Measurements from ENCODE around the gene RGP1. TPM values are rescaled to one million over a fixed set of nuclear protein-coding genes. Genes with fewer than 3 reads are reported as not detected.
A peak's percentile ranks its signal among the peaks of the same experiment; 100 is the strongest.

Gene RGP1
- total RNA-seq, 4 donors from 2014 or later: 18.6 to 21.3 (median 20.2) TPM

DNA sequence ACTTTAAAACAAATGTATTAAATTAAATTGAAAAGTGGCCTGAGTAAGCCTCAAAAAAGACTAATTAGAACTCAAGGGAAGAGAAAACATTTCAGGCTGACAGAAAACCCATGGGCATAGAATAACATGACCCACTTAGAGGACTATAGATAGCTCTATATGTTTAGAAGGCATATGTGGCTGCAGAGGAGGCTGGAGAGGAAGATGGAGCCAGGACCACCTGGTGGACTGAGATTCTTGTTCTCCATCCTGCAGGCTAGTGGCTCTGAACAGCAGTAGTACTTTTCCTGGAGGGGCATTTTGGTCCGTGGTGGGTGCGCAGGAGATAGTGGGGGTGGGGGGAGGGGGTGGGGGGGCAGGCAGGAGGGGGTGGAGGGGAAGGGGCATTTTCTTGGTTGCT, 32.0 kb downstream of the RGP1 start:
- H3K27me3 ChIP-seq: no peaks in the 10 kb centered on the region
- no peak for TF ChIP-seq POLR2A (IDR thresholded peaks at IDR 0.05)
- no peak for TF ChIP-seq CTCF (IDR thresholded peaks at IDR 0.05)
- TF ChIP-seq EP300 (IDR thresholded peaks at IDR 0.05): no peak
- H3K9me3 ChIP-seq: no peaks in the 10 kb centered on the region
- H3K27ac ChIP-seq: no peak overlapping the region
- H3K36me3 ChIP-seq: no peaks in the 10 kb centered on the region
- 66 to 76% methylated on average over 2 of the region's 2 CpGs for WGBS, 2 donors
- H3K4me1 ChIP-seq: no peaks in the 10 kb centered on the region
- no peak for DNase-seq (ENCODE audit: low spot score in 2 of 2)
- no peak overlapping the region for H3K4me3 ChIP-seq

DNA sequence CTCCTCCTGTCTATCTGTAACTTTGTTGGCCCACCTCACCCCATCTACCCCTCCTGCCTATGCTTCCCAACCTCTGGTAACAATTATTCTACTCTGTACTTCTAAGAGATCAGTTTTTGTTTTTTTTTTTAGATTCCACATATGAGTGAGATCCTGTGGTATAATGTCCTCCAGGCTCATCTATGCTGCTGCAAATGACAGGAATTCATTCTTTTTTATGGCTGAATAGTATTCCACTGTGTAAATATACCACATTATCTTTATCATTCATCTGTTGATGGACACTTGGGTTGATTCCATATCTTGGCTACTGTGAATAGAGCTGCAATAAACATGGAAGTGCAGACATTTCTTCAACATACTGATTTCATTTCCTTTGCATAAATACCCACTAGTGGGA, 34.3 kb downstream of the RGP1 start:
- H3K36me3 ChIP-seq: no peaks in the 10 kb centered on the region
- no peak overlapping the region for H3K4me3 ChIP-seq
- no peaks in the 10 kb centered on the region for H3K27me3 ChIP-seq
- H3K4me1 ChIP-seq: no peaks in the 10 kb centered on the region
- H3K27ac ChIP-seq: no peak overlapping the region
- no peaks in the 10 kb centered on the region for H3K9me3 ChIP-seq
- TF ChIP-seq CTCF (IDR thresholded peaks at IDR 0.05) (no peak), EP300 (IDR thresholded peaks at IDR 0.05) (no peak), POLR2A (IDR thresholded peaks at IDR 0.05) (no peak)
- DNase-seq (ENCODE audit: low spot score in 2 of 2): no peak

DNA sequence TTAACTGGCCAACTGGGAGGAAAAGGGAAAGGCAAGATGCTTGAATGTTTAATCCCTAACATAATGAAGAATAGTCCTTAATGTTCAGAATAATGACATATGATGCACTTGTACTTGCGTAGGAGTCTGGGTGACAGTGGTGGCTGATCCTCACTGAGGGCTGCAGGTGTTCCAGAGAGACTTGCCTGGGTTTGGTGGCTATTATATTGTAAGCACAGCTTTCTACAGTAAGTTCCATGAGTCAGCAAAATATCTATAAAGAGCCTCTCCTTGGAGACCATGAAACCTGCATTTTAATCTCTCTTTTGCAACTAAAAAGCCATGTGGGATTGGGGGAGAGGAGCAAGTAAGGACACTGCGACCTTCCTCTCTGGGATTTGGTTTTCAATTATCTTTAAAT, 40.5 kb downstream of the RGP1 start:
- WGBS, 2 donors: 82 to 92% methylated on average over 2 of the region's 2 CpGs
- Histone ChIP-seq H3K27me3 (no peaks in the 10 kb centered on the region), H3K9me3 (no peaks in the 10 kb centered on the region), H3K4me1 (peaks cover 0 to 39% (median 26%) of the 10 kb centered on the region in 4 donors), H3K4me3 (no peak overlapping the region), H3K36me3 (no peaks in the 10 kb centered on the region), H3K27ac (no peak overlapping the region)
- TF ChIP-seq POLR2A (IDR thresholded peaks at IDR 0.05): no peak
- TF ChIP-seq EP300 (IDR thresholded peaks at IDR 0.05): no peak
- TF ChIP-seq CTCF (IDR thresholded peaks at IDR 0.05): no peak
- DNase-seq (ENCODE audit: low spot score in 2 of 2): no peak

DNA sequence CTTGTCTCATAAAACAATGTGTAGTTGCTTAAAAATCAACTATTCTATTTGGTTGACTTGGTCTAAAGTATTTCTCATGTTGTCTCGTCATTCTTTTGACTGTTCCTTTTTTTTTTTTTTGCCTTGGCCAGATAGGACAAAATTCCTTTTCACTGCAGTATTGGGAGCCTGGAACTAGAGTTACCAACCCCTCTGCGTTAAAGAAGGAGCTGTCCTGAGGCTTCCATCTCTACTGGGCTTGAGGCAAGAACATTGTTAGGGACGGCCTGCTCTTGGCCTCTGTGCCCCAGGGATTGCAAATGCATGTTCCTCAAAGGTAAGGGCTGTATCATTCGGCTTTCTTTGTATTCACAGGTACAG, 40.9 kb downstream of the RGP1 start:
- Histone ChIP-seq H3K4me3 (no peak overlapping the region), H3K4me1 (peaks cover 0 to 44% (median 26%) of the 10 kb centered on the region in 4 donors), H3K9me3 (no peaks in the 10 kb centered on the region), H3K27me3 (no peaks in the 10 kb centered on the region), H3K36me3 (no peaks in the 10 kb centered on the region), H3K27ac (no peak overlapping the region)
- TF ChIP-seq CTCF (IDR thresholded peaks at IDR 0.05) (no peak), POLR2A (IDR thresholded peaks at IDR 0.05) (no peak), EP300 (IDR thresholded peaks at IDR 0.05) (no peak)
- no peak for DNase-seq (ENCODE audit: low spot score in 2 of 2)
- 29 to 30% methylated on average over 4 of the region's 4 CpGs for WGBS, 2 donors

GRCh38 chr9:35790385-35791296, 41.6 kb downstream of the RGP1 start:
- H3K27me3 ChIP-seq: no peaks in the 10 kb centered on the region
- H3K36me3 ChIP-seq: no peaks in the 10 kb centered on the region
- peak overlapping the region; percentile 52 to 91 (median 70) for H3K27ac ChIP-seq
- H3K4me1 ChIP-seq: peaks cover 0 to 49% (median 26%) of the 10 kb centered on the region in 4 donors
- H3K4me3 ChIP-seq: peak overlapping the region; percentile 30 to 69 (median 46)
- DNase-seq (ENCODE audit: low spot score in 2 of 2): peak; percentile 45 to 78
- TF ChIP-seq CTCF (IDR thresholded peaks at IDR 0.05): peak; percentile 82 to 91 (median 87)
- no peak for TF ChIP-seq EP300 (IDR thresholded peaks at IDR 0.05)
- no peak for TF ChIP-seq POLR2A (IDR thresholded peaks at IDR 0.05)
- no peaks in the 10 kb centered on the region for H3K9me3 ChIP-seq
- WGBS, 2 donors: 31 to 33% methylated on average over 37 of the region's 37 CpGs
